ENCODE data around the gene VPS8. TPM values are rescaled to one million over a fixed set of nuclear protein-coding genes. Genes with fewer than 3 reads are reported as not detected.

Gene VPS8
- total and polyA plus RNA-seq, 2 of the 8 experiments (the other 6 are each of a cell fraction or from before 2014, with no cell fraction given) = 13.0 to 41.0 TPM

DNA sequence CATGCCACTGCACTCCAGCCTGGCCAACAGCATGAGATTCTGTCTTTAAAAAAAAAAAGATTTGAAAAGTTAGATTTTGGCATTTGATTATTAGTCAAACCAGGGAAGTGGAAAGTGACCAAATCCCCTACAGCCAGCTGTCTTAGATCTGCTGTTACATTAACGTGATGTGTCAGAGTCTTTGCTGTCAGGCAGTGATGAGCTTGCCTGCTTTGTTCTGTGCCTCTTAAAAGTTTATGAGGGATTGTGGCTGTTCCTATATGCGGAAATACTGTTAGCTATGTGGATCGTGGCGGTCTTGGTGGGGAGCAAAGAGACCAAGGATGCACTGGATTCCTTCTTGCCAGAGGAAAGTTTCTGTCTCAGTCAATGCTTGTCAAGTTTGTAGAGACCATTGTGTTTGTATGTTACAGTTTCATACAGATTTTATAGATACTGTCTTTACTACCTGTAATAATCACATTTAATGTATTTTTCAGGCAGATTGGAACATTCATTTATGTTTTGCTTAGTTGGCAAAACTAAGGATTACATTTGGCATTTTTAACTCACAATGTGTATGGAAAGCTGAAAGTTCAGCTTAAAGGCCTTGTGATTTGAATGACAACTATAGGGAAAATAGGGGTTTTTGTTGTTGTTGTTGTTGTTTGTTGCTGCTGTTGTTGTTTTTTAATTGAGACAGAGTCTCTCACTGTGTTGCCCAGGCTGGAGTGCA lies 137.4 kb downstream of the VPS8 start (continued):
- TF ChIP-seq CHD7 (IDR thresholded peaks at IDR 0.05; ENCODE audit: insufficient replicate concordance, low read length) (no peak), ZNF274 (IDR thresholded peaks at IDR 0.05; ENCODE audit: borderline replicate concordance, extremely low read depth, low read length) (no peak), CTBP2 (IDR thresholded peaks at IDR 0.05; ENCODE audit: borderline replicate concordance, insufficient read depth, insufficient read length, low read length) (no peak), SIN3A (conservative IDR thresholded peaks at IDR 0.05 in 1 of 2, IDR thresholded peaks at IDR 0.05 in 1 of 2; ENCODE audit: low read depth in 1 of 2, low read length in 2 of 2) (no peak), TEAD4 (IDR thresholded peaks at IDR 0.05; ENCODE audit: low read depth, low read length) (no peak), TAF1 (IDR thresholded peaks at IDR 0.05; ENCODE audit: low read depth, low read length) (no peak), GTF2F1 (IDR thresholded peaks at IDR 0.05; ENCODE audit: borderline replicate concordance, low read depth, low read length) (no peak), SIX5 (IDR thresholded peaks at IDR 0.05; ENCODE audit: low read depth, low read length) (no peak), E2F6 (IDR thresholded peaks at IDR 0.05) (no peak)
